ENCODE results near the gene AGPAT1. TPM values are rescaled to one million over a fixed set of nuclear protein-coding genes. Genes with fewer than 3 reads are reported as not detected.

AGPAT1 gene
- total RNA-seq, 1 experiment from 2014 or later, result 58.9 TPM

DNA sequence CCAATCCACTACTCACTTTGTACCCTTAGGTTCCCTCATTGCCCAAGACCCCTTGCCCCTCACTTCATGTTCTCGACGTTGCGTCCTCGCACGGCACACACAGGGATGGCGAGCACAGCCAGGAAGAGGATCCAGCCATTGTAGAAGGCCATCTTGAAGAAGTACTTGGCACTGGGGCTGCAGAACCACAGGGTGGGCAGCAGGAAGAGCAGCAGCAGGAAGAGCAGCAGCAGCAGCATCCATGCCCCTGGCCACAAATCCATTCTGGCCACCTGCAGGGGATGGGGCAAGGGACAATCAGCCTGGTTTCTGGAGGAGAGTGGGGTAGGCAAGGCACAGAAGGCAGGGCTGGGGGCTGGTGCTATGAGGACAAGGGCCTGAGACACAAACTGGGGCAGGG lies 4.7 kb downstream of the AGPAT1 start:
- H4K20me1 ChIP-seq (ENCODE audit: insufficient read depth), result no peaks in the 10 kb centered on the region
- no peak overlapping the region for H3K27ac ChIP-seq
- H3K79me2 ChIP-seq (ENCODE audit: low read depth), result peaks cover 18% of the 10 kb centered on the region
- no peaks in the 10 kb centered on the region for H3K9me3 ChIP-seq (ENCODE audit: insufficient read depth, low read depth)
- no TSS peak for BruUV-seq (replicated peaks)
- no peaks in the 10 kb centered on the region for H3K27me3 ChIP-seq (ENCODE audit: insufficient read depth, low read depth)
- peaks cover 17% of the 10 kb centered on the region for H3K4me1 ChIP-seq (replicated peaks; ENCODE audit: insufficient read depth)
- no peaks in the 10 kb centered on the region for H3K9me2 ChIP-seq (ENCODE audit: insufficient read depth)
- TF ChIP-seq EZH2 (IDR thresholded peaks at IDR 0.05; ENCODE audit: low read depth), result no peak
- TF ChIP-seq, protein P1, sequence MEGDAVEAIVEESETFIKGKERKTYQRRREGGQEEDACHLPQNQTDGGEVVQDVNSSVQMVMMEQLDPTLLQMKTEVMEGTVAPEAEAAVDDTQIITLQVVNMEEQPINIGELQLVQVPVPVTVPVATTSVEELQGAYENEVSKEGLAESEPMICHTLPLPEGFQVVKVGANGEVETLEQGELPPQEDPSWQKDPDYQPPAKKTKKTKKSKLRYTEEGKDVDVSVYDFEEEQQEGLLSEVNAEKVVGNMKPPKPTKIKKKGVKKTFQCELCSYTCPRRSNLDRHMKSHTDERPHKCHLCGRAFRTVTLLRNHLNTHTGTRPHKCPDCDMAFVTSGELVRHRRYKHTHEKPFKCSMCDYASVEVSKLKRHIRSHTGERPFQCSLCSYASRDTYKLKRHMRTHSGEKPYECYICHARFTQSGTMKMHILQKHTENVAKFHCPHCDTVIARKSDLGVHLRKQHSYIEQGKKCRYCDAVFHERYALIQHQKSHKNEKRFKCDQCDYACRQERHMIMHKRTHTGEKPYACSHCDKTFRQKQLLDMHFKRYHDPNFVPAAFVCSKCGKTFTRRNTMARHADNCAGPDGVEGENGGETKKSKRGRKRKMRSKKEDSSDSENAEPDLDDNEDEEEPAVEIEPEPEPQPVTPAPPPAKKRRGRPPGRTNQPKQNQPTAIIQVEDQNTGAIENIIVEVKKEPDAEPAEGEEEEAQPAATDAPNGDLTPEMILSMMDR (conservative IDR thresholded peaks at IDR 0.05), result no peak
- no peak overlapping the region for H3K4me3 ChIP-seq
- CTCF ChIA-PET, result no interaction called here
- no peak overlapping the region for H2AFZ ChIP-seq
- peaks cover 15% of the 10 kb centered on the region; the same call in 1 of the 2 replicates for H3F3A ChIP-seq (ENCODE audit: insufficient read depth, low read depth)
- no peak overlapping the region for H3K4me2 ChIP-seq
- POLR2A ChIA-PET (ENCODE audit: unreplicated experiment), result no interaction called here
- DNase-seq, result no peak
- intact Hi-C loops (cut with micrococcal nuclease; ENCODE audit: unreplicated experiment), result loop anchor here (10.0 kb wide), 1 partner anchor 506 kb away; the partner anchor contains the start of genes C6orf47, CSNK2B, GPANK1 and LY6G5B
- no peaks in the 10 kb centered on the region for H3K36me3 ChIP-seq (ENCODE audit: low read depth)

DNA sequence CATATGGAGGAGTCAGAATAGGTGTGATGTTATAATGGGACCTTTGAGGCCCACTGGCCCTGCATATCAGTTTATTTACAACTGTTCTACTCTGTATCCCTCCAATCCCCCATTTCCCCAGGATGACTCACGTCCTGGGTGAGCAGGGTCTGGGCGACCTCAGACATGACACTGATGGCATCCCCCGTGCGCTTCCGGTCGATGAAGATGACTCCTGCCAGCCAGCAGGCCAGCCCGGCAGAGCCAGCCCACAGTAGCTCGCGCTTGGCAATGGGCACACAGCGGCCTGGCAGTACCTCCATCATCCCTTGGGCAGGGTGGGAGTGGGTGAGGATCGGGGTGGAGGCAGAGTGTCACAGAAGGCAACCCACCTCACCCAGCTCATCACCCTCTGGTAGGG lies 5.6 kb downstream of the AGPAT1 start:
- Histone ChIP-seq H3K27ac (no peak overlapping the region), H3F3A (ENCODE audit: insufficient read depth, low read depth) (peaks cover 14% of the 10 kb centered on the region; the same call in 1 of the 2 replicates), H3K9me3 (ENCODE audit: insufficient read depth, low read depth) (no peaks in the 10 kb centered on the region), H3K36me3 (ENCODE audit: low read depth) (no peaks in the 10 kb centered on the region), H3K4me2 (no peak overlapping the region), H3K4me3 (no peak overlapping the region), H2AFZ (no peak overlapping the region), H3K79me2 (ENCODE audit: low read depth) (peaks cover 13% of the 10 kb centered on the region), H3K4me1 (replicated peaks; ENCODE audit: insufficient read depth) (peaks cover 15% of the 10 kb centered on the region), H3K9me2 (ENCODE audit: insufficient read depth) (no peaks in the 10 kb centered on the region), H3K27me3 (ENCODE audit: insufficient read depth, low read depth) (no peaks in the 10 kb centered on the region), H4K20me1 (ENCODE audit: insufficient read depth) (no peaks in the 10 kb centered on the region)
- intact Hi-C loops (cut with micrococcal nuclease; ENCODE audit: unreplicated experiment), result loop anchor here (10.0 kb wide), 1 partner anchor 505 kb away; the partner anchor contains the start of genes C6orf47, CSNK2B, GPANK1 and LY6G5B
- BruUV-seq (replicated peaks), result no TSS peak
- TF ChIP-seq EZH2 (IDR thresholded peaks at IDR 0.05; ENCODE audit: low read depth), result no peak
- TF ChIP-seq, protein P1 (conservative IDR thresholded peaks at IDR 0.05), result no peak
- DNase-seq, result no peak
- CTCF ChIA-PET, result no interaction called here
- POLR2A ChIA-PET (ENCODE audit: unreplicated experiment), result no interaction called here

DNA sequence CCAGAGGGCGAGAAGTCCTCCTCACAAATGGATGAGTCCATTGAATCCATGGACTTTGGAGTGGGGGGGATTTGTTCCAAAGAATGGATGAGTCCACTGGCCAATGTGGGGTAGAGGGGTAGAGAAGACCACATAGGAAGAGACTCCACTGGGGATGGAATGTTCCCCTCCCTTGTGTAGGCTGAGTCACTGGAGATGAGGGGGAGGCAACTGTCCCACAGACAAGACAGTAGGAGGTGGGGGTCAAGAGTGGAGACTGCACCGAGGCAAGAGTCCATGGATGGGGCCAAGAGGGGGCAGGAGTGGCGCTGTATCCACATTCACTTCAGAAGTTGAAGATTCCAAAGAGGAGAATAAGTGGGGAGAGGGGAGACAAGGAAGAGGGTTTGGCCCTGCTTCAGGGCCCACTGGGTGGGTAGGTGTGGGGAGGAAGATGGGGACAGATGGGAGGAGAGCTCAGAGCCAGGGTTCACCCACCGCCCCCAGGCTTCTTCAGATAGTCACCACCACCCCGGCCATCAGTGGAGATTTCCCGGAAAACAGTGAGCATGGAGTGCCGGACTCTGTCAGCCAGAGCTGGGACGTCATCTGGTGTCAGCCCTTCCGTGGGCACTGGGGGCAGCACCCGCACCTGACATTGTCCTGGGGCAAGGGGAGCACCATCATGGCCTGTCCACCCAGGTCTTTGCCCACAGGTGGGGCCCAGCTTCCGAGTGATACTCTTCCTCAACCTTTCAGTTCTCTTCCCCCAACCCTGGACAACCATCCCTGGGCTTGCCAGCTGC lies 6.9 kb downstream of the AGPAT1 start:
- Histone ChIP-seq H3K4me2 (no peak overlapping the region), H3F3A (ENCODE audit: insufficient read depth, low read depth) (peaks cover 17% of the 10 kb centered on the region; the same call in 1 of the 2 replicates), H3K79me2 (ENCODE audit: low read depth) (no peaks in the 10 kb centered on the region), H3K9me3 (ENCODE audit: insufficient read depth, low read depth) (no peaks in the 10 kb centered on the region), H3K27ac (no peak overlapping the region), H4K20me1 (ENCODE audit: insufficient read depth) (no peaks in the 10 kb centered on the region), H3K9me2 (ENCODE audit: insufficient read depth) (no peaks in the 10 kb centered on the region), H3K4me1 (replicated peaks; ENCODE audit: insufficient read depth) (0 out of 2 replicates have a peak, but pooled peaks cover 7% of the 10 kb centered on the region), H3K4me3 (no peak overlapping the region), H3K36me3 (ENCODE audit: low read depth) (no peaks in the 10 kb centered on the region), H2AFZ (no peak overlapping the region), H3K27me3 (ENCODE audit: insufficient read depth, low read depth) (no peaks in the 10 kb centered on the region)
- TF ChIP-seq EZH2 (IDR thresholded peaks at IDR 0.05; ENCODE audit: low read depth), result no peak
- TF ChIP-seq, protein P1 (conservative IDR thresholded peaks at IDR 0.05), result no peak
- BruUV-seq (replicated peaks), result TSS peak; percentile 29
- ChIA-PET CTCF (interaction anchor here (1.2 kb wide), 1 partner anchor 18 kb away, joined by 5 read pairs; no protein-coding TSS in a partner anchor), POLR2A (ENCODE audit: unreplicated experiment) (interaction anchor here (0.6 kb wide), 2 partner anchors 33 to 271 kb away, joined by 3 to 18 read pairs; no protein-coding TSS in a partner anchor)
- no peak for DNase-seq
- intact Hi-C loops (cut with micrococcal nuclease; ENCODE audit: unreplicated experiment), result no loop called here
